HG02840 (cell line): ENCODE data around the gene MZF1.

ENCODE experiments used
- ATAC-seq: cut with Tn5 transposase; IDR thresholded peaks from one replicate; pipeline ENCODE4 v1.9.1; 2021; ENCODE audit warnings: mild to moderate bottlenecking, moderate library complexity, moderate number of reproducible peaks; ENCODE audit not compliant: unreplicated experiment, low FRiP score

MZF1 gene

DNA sequence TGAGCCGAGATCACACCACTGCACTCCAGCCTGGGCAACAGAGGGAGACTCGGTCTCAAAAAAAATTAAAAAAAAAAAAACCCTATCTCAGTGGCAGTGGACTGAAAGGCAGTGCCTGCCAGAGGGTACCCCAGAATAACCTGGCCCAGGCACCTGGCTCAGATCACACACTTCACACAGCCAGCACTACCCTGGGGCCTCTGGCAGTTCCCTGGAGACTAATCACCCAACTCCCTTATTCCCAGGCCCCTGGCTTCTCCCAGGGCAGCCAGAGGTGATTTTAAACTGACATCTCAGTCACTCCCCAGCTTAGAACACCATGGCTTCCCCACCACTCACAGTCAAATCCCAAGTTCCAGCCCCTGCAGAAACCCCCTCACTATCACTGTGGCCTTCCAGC is 57.9 kb downstream of the MZF1 start:
- no peak for ATAC-seq

DNA sequence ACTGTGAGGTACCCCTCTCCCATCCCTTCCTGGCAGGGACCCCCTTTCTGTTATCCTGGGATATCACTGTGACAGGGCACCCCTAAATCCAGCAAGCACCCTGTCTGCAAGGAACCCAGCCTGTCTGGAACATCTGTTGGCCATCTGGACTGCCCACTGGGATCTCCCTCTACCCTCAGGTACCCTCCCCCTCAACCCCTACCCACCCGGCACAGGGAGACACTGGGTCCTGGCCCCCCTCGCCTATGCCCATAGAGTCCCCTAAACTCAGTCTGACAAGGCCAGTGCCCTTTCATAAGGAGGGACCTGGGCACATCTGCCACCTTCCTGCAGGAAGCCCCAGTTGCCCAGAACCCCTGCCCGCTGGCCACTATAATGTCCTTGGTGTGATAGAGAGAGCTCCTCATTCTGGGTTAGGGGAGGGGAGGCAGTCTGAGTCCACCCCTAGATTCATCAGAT is 58.5 kb downstream of the MZF1 start:
- ATAC-seq, result no peak

DNA sequence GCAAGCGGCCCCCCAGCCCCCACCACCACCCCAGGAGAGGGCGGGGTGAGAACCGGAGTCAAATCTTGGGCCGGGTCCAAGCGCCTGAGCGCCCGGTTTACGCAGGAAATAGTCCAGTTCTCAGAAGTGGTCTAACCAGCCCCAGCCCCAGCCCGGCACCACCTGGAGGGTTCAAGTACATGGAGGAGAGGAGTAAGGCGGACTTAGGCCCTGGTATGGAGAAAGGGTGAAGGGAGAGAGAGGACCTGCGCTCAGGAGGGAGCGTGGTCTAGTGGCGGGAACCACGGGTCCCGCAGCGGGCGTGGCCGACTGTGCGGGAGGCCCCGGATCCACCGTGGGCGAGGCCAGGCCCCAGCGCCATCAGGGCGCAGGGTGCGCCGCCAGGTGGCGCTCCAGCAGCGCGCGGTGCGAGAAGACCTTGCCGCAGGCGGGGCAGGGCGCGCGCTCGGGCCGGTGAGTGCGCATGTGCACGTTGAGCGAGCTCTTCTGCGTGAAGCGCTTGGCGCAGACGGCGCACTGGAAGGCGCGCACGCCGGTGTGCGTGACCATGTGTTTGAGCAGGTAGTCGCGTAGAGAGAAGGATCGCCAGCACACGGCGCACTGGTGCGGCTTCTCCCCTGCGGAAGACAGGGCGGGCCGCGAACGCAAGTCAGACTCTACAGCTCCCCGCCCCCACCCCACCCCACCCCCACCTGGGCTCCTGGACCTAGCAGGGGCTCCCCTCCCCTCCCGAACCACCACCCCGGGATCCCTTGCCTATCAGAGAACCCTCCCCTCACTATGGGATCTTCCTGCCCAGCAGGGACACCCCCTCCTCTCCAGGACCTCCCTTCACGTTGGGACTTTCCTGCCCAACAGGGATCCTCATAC is 59.2 kb downstream of the MZF1 start:
- peak; percentile 60 for ATAC-seq

DNA sequence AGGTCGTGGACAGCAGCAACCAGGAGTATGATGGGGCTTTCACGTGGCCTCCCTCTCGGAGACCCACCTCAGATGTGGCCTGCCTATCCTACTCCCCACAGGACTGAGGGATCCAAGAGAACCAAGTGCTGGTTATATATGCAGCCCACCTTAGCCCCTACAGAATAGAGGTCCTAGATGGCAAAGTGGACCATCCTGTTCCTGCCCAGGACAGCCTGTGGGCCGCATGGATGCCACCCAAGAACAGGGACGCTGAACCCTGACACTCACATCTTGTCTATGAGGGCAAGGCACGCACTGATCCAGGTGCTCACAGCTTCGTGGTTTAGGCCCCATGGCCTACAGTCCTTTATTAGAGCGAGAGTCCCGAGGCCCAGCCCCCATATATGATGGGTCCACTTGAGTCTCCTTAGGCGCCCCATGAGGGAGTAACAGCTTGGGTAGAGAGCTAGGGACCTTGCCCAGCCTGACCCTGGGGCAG is 59.9 kb downstream of the MZF1 start:
- no peak for ATAC-seq
